Measurements from ENCODE around the gene DPP7.

- TF ChIP-seq CTCF (IDR thresholded peaks at IDR 0.05) (no peak), POLR2A (IDR thresholded peaks at IDR 0.05) (no peak), POLR2AphosphoS5 (IDR thresholded peaks at IDR 0.05; ENCODE audit: insufficient read depth in 1 of 2, low read depth in 1 of 2) (peak in 1 of 2 donors; percentile 53)
Measured at GRCh38 chr9:137070201-137070905, 44.2 kb downstream of the DPP7 start, which contains the start of gene SAPCD2.

All from vagina (tissue), 2 donors.